Left ventricle myocardium inferior (tissue), 1 donor: Measurements from ENCODE around the gene DOCK9. TPM values are rescaled to one million over a fixed set of nuclear protein-coding genes. Genes with fewer than 3 reads are reported as not detected.

ENCODE experiments used
- DNase-seq: peaks from one replicate; pipeline ENCODE4 v3.0.0-alpha.2; 2020
- H3K27ac ChIP-seq: fragments of 200-600 bp; replicated peaks from 2 replicates; pipeline ENCODE4 v1.8.0; 2021
- H3K27me3 ChIP-seq: fragments of 200-600 bp; 2 replicates; pipeline ENCODE4 v1.8.0; 2021; ENCODE audit warnings: low read depth
- H3K36me3 ChIP-seq: fragments of 200-600 bp; 2 replicates; pipeline ENCODE4 v1.8.0; 2021
- H3K4me1 ChIP-seq: fragments of 200-600 bp; 2 replicates; pipeline ENCODE4 v1.8.0; 2021
- H3K4me3 ChIP-seq: fragments of 200-600 bp; 2 replicates; pipeline ENCODE4 v1.8.0; 2021; ENCODE audit warnings: mild to moderate bottlenecking, moderate library complexity
- H3K9me3 ChIP-seq: fragments of 200-600 bp; replicated peaks from 2 replicates; pipeline ENCODE4 v1.8.0; 2021
- intact Hi-C: fragments of 100-400 bp; cut with micrococcal nuclease; formaldehyde crosslinking; loops from one replicate; pipeline ENCODE4 v1.11.0; 2022
- total RNA-seq: library from RNA; stranded (reverse); fragmentation: NEBNext Ultra II Directional; extraction: Animal tissue kit (Norgen Biotek cat#: 25700); gene quantifications from one replicate; pipeline ENCODE4 v1.2.1, GENCODE V29; 2021
- TF ChIP-seq, protein P1 (sequence below): fragments of 200-600 bp; IDR thresholded peaks from 2 replicates; pipeline ENCODE4 v1.8.0; 2021; ENCODE audit warnings: antibody characterized with exemption, mild to moderate bottlenecking, borderline replicate concordance
- donor health status: DM: no; HTN: yes; CAD: no; lungs with severe emphysema.

Gene DOCK9
- total RNA-seq, 1 donor from 2014 or later = 36.8 TPM

DNA sequence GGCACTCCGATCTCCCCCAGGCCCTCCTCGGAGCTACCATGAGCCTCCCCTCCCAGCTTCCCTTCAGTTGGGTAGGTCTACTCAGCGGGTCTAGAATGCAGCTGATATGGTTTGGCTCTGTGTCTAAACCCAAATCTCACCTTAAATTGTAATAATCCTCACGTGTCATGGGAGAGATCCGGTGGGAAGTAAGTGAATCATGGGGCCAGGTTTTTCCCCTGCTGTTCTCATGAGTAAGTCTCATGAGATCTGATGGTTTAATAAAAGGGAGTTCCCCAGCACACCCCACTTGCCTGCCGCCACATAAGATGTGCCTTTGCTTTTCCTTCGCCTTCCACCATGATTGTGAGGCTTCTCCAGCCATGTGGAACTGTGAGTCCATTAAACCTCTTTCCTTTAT, 14.5 kb upstream of the DOCK9 start:
- H3K4me1 ChIP-seq = peaks cover 11% of the 10 kb centered on the region
- H3K36me3 ChIP-seq = no peaks in the 10 kb centered on the region
- no peak overlapping the region for H3K4me3 ChIP-seq
- H3K9me3 ChIP-seq = no peaks in the 10 kb centered on the region
- intact Hi-C loops = no loop called here
- TF ChIP-seq, protein P1, sequence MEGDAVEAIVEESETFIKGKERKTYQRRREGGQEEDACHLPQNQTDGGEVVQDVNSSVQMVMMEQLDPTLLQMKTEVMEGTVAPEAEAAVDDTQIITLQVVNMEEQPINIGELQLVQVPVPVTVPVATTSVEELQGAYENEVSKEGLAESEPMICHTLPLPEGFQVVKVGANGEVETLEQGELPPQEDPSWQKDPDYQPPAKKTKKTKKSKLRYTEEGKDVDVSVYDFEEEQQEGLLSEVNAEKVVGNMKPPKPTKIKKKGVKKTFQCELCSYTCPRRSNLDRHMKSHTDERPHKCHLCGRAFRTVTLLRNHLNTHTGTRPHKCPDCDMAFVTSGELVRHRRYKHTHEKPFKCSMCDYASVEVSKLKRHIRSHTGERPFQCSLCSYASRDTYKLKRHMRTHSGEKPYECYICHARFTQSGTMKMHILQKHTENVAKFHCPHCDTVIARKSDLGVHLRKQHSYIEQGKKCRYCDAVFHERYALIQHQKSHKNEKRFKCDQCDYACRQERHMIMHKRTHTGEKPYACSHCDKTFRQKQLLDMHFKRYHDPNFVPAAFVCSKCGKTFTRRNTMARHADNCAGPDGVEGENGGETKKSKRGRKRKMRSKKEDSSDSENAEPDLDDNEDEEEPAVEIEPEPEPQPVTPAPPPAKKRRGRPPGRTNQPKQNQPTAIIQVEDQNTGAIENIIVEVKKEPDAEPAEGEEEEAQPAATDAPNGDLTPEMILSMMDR = no peak
- no peak overlapping the region for H3K27ac ChIP-seq
- DNase-seq = no peak
- no peaks in the 10 kb centered on the region for H3K27me3 ChIP-seq

DNA sequence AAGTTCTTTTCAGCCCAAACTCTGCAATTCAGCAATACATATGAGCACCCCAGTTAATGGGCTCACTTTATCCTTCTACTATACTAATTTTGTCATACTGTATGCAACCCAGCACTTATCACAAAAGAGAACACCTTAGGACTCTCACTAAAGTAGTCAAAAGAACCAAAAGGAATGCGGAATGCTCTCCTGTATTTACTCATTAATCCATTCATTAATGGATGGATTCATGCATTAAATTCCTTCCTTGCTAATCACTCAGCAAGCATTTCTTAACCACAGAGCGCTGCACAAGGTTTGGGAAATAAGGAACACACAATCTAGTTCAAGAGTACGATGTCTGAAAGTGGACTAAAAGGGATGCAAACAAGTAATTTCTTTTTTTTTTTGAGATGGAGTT, 12.8 kb upstream of the DOCK9 start:
- H3K4me1 ChIP-seq = peaks cover 11% of the 10 kb centered on the region
- TF ChIP-seq, protein P1 = no peak
- H3K9me3 ChIP-seq = no peaks in the 10 kb centered on the region
- intact Hi-C loops = no loop called here
- no peaks in the 10 kb centered on the region for H3K36me3 ChIP-seq
- H3K4me3 ChIP-seq = no peak overlapping the region
- H3K27me3 ChIP-seq = no peaks in the 10 kb centered on the region
- H3K27ac ChIP-seq = no peak overlapping the region
- DNase-seq = no peak

DNA sequence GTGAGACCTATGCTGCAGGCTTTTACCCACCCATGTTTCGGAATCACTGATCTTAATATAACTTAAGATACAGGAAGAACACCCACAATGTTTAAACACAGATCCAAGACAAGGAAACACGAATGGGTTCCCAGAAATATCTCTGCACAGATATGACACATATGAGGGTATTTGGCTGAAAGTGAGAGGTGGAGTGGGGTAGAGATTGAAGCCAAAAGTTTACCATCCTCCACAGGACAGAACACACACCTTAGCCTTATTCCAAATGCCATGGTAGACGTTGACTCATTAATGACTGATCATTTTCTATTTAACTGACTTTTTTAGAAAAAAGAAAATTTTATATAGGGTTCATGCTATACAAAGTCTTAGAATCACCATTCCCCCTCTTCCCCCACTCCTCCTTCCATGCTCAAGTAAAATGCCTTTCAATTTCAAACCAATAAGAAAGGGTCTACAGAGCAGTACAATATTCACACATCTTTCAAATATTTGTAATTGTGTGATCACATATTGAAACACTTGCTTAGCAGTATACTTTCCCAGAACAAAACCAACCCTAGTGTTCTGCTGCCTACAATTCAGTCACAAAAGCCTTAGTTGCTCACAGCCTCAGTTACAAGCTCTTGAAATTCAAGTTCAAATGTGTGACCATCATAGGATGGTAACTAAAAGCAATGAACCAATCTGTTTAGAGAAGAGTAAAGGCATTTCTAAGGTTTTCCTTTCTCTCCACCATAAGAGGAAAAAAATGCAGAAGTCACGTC, 11.8 kb upstream of the DOCK9 start:
- Histone ChIP-seq H3K27ac (no peak overlapping the region), H3K9me3 (no peaks in the 10 kb centered on the region), H3K36me3 (no peaks in the 10 kb centered on the region), H3K4me3 (no peak overlapping the region), H3K27me3 (no peaks in the 10 kb centered on the region), H3K4me1 (peaks cover 16% of the 10 kb centered on the region)
- TF ChIP-seq, protein P1 = no peak
- intact Hi-C loops = no loop called here
- no peak for DNase-seq

DNA sequence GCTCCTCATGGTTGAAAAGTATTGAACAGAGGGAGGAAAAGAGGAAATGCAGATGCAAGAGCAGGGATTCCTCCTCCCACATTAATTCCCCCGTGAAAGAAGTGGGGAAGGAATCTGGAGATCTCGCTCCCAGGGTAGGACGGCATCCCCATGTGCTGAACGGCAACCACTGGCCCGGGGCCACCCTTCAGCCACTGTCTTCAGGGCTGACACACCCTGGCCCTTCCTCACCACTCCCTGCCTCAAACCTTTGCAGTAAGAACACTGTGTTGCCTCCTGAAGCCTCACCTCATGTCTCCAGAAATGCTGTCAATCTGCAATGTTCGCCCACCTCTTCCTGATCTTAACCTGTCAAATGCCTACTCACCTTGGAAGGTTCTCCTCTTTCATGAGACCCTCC, 10.9 kb upstream of the DOCK9 start:
- H3K4me3 ChIP-seq = no peak overlapping the region
- TF ChIP-seq, protein P1 = no peak
- H3K27ac ChIP-seq = no peak overlapping the region
- intact Hi-C loops = no loop called here
- no peaks in the 10 kb centered on the region for H3K27me3 ChIP-seq
- H3K36me3 ChIP-seq = no peaks in the 10 kb centered on the region
- DNase-seq = no peak
- peaks cover 16% of the 10 kb centered on the region for H3K4me1 ChIP-seq
- H3K9me3 ChIP-seq = no peaks in the 10 kb centered on the region

DNA sequence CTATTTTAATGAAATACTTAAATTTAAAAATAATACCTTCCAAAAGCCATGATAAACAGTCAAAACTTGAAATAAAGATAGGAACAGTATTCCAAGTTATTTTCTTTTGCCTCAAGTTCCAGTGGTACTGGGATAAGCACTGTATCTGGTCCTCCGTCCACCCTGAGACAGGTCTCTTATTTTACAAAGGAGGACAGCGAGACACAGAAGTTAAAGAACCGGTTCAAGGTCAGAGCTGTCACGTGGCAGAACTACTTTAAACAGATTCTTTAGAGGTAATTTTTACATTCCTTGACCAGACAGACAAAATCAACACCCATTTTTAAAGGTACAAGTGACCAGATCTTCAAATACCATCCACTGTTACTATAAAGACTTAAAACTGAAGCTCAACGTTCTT, 10.4 kb upstream of the DOCK9 start:
- Histone ChIP-seq H3K27ac (no peak overlapping the region), H3K36me3 (no peaks in the 10 kb centered on the region), H3K9me3 (no peaks in the 10 kb centered on the region), H3K4me3 (no peak overlapping the region), H3K4me1 (peaks cover 16% of the 10 kb centered on the region), H3K27me3 (no peaks in the 10 kb centered on the region)
- intact Hi-C loops = no loop called here
- TF ChIP-seq, protein P1 = no peak
- no peak for DNase-seq
